ENCODE data around the gene CLDN11.

DNA sequence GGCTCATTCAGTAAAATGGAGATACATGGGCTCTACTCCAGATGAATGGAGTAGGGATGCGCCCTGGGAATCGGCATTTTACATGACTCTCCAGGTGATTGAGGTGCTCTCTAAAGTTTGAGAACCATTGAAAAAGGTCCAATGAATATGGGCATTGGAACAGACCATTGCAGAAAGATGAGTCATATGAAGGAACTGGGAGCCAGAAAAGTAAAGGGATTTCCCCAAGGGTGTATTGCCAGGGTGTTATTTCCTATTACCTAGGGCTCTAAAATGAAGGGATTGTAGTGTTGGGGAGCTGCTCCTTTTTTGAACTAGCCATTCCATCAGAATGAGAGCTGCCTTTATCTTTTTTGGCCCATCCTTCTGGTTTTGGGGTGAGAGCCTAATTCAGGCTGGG, 21.7 kb downstream of the CLDN11 start:
- TF ChIP-seq POLR2AphosphoS5 (IDR thresholded peaks at IDR 0.05) = no peak
- TF ChIP-seq, protein P1, sequence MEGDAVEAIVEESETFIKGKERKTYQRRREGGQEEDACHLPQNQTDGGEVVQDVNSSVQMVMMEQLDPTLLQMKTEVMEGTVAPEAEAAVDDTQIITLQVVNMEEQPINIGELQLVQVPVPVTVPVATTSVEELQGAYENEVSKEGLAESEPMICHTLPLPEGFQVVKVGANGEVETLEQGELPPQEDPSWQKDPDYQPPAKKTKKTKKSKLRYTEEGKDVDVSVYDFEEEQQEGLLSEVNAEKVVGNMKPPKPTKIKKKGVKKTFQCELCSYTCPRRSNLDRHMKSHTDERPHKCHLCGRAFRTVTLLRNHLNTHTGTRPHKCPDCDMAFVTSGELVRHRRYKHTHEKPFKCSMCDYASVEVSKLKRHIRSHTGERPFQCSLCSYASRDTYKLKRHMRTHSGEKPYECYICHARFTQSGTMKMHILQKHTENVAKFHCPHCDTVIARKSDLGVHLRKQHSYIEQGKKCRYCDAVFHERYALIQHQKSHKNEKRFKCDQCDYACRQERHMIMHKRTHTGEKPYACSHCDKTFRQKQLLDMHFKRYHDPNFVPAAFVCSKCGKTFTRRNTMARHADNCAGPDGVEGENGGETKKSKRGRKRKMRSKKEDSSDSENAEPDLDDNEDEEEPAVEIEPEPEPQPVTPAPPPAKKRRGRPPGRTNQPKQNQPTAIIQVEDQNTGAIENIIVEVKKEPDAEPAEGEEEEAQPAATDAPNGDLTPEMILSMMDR (IDR thresholded peaks at IDR 0.05) = no peak

Measured in prostate gland (tissue), 2 donors.